Motor neuron (in vitro differentiated cells): ENCODE data around the gene MDN1. TPM values are rescaled to one million over a fixed set of nuclear protein-coding genes. Genes with fewer than 3 reads are reported as not detected.

ENCODE experiments used
- ATAC-seq, 8 experiments: fragments of 200-7000 bp; cut with Tn5 transposase; replicated peaks in 6 of 8; 2 replicates each; pipeline ENCODE4 v1.8.0; 2021; ENCODE audit warnings: mild to moderate bottlenecking in 8 of 8, moderate library complexity in 8 of 8
- H3K27ac ChIP-seq, 2 donors: fragments of 250-450 bp; sonication (Bioruptor Pico); 2 replicates each; pipeline ENCODE4 v1.9.0; 2021; ENCODE audit warnings: antibody characterized with exemption in 2 of 2, mild to moderate bottlenecking in 2 of 2, moderate library complexity in 1 of 2
- H3K4me1 ChIP-seq, 2 donors: fragments of 250-450 bp; sonication (Bioruptor Pico); replicated peaks in 1 of 2; 2 replicates each; pipeline ENCODE4 v1.6.1; 2021; ENCODE audit warnings: antibody characterized with exemption in 2 of 2, mild to moderate bottlenecking in 2 of 2, moderate library complexity in 1 of 2
- H3K4me3 ChIP-seq, 5 donors: fragments of 250-450 bp; sonication (Bioruptor Pico); 2 replicates each; pipeline ENCODE4 v1.9.0; 2021; ENCODE audit warnings: antibody characterized with exemption in 5 of 5, mild to moderate bottlenecking in 5 of 5, moderate library complexity in 4 of 5
- WGBS, 10 experiments: fragments of 450-650 bp; shearing (Covaris generic); methylation state at CpG; one replicate each; pipeline ENCODE4 v1.0.0; 2022; 5-methylcytosine and 5-hydroxymethylcytosine counted together
- in situ Hi-C, 9 experiments: fragments of 400-800 bp; cut with MboI; loops; one replicate each; pipeline ENCODE4 v1.15.0; 2021; ENCODE audit warnings: low sequenced_read_pairs in 9 of 9, low pct_unique_long_range_greater_than_20kb in 2 of 9; ENCODE audit not compliant: unreplicated experiment in 9 of 9
- total RNA-seq, 8 experiments: library from RNA; unstranded; fragments of 300-600 nt; gene quantifications; 2 replicates each; pipeline versions ENCODE4 v1.2.3 to v1.2.4, GENCODE V29; 2022

MDN1 gene
- total RNA-seq, 8 experiments from 2014 or later = 14.2 to 78.7 (median 24.6) TPM

- Histone ChIP-seq H3K27ac (no peak overlapping the region), H3K4me3 (no peak overlapping the region), H3K4me1 (no peaks in the 10 kb centered on the region)
- peak in 2 of 8 experiments; percentile 40 to 90 for ATAC-seq
- WGBS, 10 experiments = 17 to 100% (median 86%) methylated on average over 1 of the region's 1 CpG; no CpG with 5 or more reads in 5 of the 10 experiments
- in situ Hi-C loops = no loop called here
Measured at GRCh38 chr6:89703292-89703691, 116.3 kb downstream of the MDN1 start.

GRCh38 chr6:89702349-89702748, 117.2 kb downstream of the MDN1 start:
- H3K4me3 ChIP-seq = no peak overlapping the region
- no peak for ATAC-seq
- in situ Hi-C loops = no loop called here
- no peak overlapping the region for H3K27ac ChIP-seq
- 80 to 100% (median 94%) methylated on average over 1 to 3 of the region's 3 CpGs; no CpG with 5 or more reads in 1 of the 10 experiments for WGBS, 10 experiments
- no peaks in the 10 kb centered on the region for H3K4me1 ChIP-seq

GRCh38 chr6:89695667-89696066, 123.9 kb downstream of the MDN1 start:
- ATAC-seq = no peak
- in situ Hi-C loops = no loop called here
- 100% methylated on average over 1 to 3 of the region's 7 CpGs; no CpG with 5 or more reads in 5 of the 10 experiments for WGBS, 10 experiments
- Histone ChIP-seq H3K4me1 (peaks cover 0 to 2% of the 10 kb centered on the region in 2 donors), H3K27ac (no peak overlapping the region), H3K4me3 (no peak overlapping the region)

GRCh38 chr6:89694428-89694827, 125.2 kb downstream of the MDN1 start:
- no peak for ATAC-seq
- H3K4me1 ChIP-seq = peaks cover 0 to 3% of the 10 kb centered on the region in 2 donors
- H3K4me3 ChIP-seq = no peak overlapping the region
- in situ Hi-C loops = no loop called here
- H3K27ac ChIP-seq = no peak overlapping the region
- 91 to 100% (median 95%) methylated on average over 1 to 4 of the region's 4 CpGs; no CpG with 5 or more reads in 4 of the 10 experiments for WGBS, 10 experiments

DNA sequence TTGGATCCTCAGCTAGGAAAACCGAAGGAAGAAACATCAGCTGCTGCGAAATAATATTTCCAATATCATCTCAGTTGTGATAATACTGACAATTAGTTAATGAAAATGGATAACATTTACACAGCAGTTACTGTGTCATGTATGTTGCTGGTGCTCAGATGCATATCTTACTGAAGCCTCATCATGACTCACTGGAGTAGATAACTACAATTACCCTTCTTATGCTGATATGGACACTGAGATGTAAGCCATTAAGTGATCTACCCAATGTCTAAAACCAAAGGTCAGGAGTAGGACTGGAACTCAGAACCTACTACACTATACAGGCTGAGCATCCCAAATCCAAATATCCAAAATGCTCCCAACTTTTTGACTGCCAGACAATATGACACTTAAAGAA, 126.4 kb downstream of the MDN1 start:
- no peak overlapping the region for H3K4me3 ChIP-seq
- in situ Hi-C loops = no loop called here
- peaks cover 0 to 3% of the 10 kb centered on the region in 2 donors for H3K4me1 ChIP-seq
- no peak for ATAC-seq
- no peak overlapping the region for H3K27ac ChIP-seq
- 94 to 100% (median 100%) methylated on average over 1 to 2 of the region's 2 CpGs; no CpG with 5 or more reads in 4 of the 10 experiments for WGBS, 10 experiments

DNA sequence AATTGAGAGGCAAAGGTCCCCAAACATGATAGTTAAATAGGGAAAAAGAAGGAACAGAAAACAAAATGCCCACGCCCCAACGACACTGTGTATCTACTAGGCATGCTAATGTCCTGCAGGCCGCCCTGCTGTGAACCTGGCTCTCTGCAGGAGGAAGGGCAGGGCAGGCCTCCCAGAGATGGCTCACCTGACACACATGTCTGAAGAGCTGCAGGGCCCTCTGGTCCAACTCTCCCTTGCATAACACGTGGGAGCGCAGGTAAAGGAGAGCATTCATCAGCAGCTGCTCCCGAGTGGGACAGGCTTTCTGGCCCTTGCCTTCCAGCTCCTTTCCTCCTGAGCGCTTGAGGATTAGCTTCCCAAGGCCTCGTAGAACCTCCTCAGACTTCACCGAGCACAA, 127.3 kb downstream of the MDN1 start:
- Histone ChIP-seq H3K27ac (no peak overlapping the region), H3K4me3 (no peak overlapping the region), H3K4me1 (peaks cover 0 to 3% of the 10 kb centered on the region in 2 donors)
- ATAC-seq = no peak
- in situ Hi-C loops = no loop called here
- WGBS, 10 experiments = 40 to 100% (median 88%) methylated on average over 1 to 6 of the region's 9 CpGs; no CpG with 5 or more reads in 4 of the 10 experiments

- in situ Hi-C loops = no loop called here
- H3K27ac ChIP-seq = no peak overlapping the region
- no peak for ATAC-seq
- H3K4me3 ChIP-seq = no peak overlapping the region
- H3K4me1 ChIP-seq = peaks cover 0 to 3% of the 10 kb centered on the region in 2 donors
Measured at GRCh38 chr6:89690944-89691324, 128.7 kb downstream of the MDN1 start.

DNA sequence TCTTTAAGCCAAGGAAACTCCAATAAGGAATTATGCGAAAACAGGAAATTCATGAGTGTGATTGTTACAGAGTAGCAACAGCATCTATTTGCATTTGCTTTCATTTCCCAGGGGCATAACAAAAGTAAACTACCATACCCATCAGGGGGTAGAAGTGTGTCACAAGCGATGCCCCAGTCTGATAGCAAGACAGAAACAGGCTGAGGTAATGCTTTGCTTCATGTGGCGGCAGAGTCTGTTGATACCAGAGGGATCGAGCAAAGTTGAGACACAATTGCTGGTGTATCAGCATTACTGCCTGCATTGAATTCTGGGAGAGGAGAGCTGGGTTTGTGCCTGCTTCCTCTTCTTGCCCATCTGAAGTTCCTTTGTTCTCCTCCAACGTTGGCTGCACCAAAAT, 129.9 kb downstream of the MDN1 start:
- Histone ChIP-seq H3K27ac (no peak overlapping the region), H3K4me3 (no peak overlapping the region), H3K4me1 (peaks cover 0 to 3% of the 10 kb centered on the region in 2 donors)
- peak in 7 of 8 experiments; percentile 16 to 99 (median 89) for ATAC-seq
- in situ Hi-C loops = no loop called here
- 0 to 88% (median 41%) methylated on average over 1 to 4 of the region's 5 CpGs for WGBS, 10 experiments

GRCh38 chr6:89688328-89688727, 131.3 kb downstream of the MDN1 start:
- no peak for ATAC-seq
- Histone ChIP-seq H3K4me3 (no peak overlapping the region), H3K27ac (no peak overlapping the region), H3K4me1 (peaks cover 0 to 3% of the 10 kb centered on the region in 2 donors)
- 71 to 100% (median 100%) methylated on average over 1 to 2 of the region's 2 CpGs; no CpG with 5 or more reads in 4 of the 10 experiments for WGBS, 10 experiments
- in situ Hi-C loops = no loop called here

- H3K27ac ChIP-seq = no peak overlapping the region
- in situ Hi-C loops = no loop called here
- H3K4me3 ChIP-seq = no peak overlapping the region
- ATAC-seq = no peak
- H3K4me1 ChIP-seq = no peaks in the 10 kb centered on the region
- 92 to 100% (median 100%) methylated on average over 1 to 2 of the region's 2 CpGs; no CpG with 5 or more reads in 3 of the 10 experiments for WGBS, 10 experiments
Measured at GRCh38 chr6:89685311-89685710, 134.3 kb downstream of the MDN1 start.

- in situ Hi-C loops = no loop called here
- H3K4me1 ChIP-seq = no peaks in the 10 kb centered on the region
- no peak for ATAC-seq
- H3K27ac ChIP-seq = no peak overlapping the region
- WGBS, 10 experiments = 71 to 100% (median 95%) methylated on average over 1 of the region's 1 CpG; no CpG with 5 or more reads in 4 of the 10 experiments
- H3K4me3 ChIP-seq = no peak overlapping the region
Measured at GRCh38 chr6:89682991-89683390, 136.6 kb downstream of the MDN1 start.

GRCh38 chr6:89681983-89682564, 137.5 kb downstream of the MDN1 start:
- in situ Hi-C loops = no loop called here
- no peak for ATAC-seq
- Histone ChIP-seq H3K4me3 (no peak overlapping the region), H3K27ac (no peak overlapping the region), H3K4me1 (no peaks in the 10 kb centered on the region)
- 83 to 100% (median 94%) methylated on average over 1 to 10 of the region's 10 CpGs; no CpG with 5 or more reads in 4 of the 10 experiments for WGBS, 10 experiments

DNA sequence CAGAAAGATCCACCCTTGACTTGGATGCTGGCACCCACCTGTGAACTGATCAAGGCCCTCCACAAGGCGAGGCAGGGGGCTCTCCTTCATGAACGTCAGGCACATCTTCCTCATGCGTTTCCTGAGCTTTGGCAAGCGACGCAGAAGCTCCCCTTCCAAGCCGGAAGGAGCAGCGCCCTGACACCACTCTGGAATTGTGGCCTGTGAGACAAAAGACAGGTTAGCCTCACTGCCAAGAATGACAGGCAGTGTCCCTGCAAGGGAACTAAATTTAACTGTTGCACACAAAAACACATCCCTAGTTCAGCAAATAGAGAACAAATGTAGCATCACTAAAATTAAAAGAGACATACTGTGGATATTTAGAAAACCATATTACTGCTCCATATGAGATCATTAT, 139.0 kb downstream of the MDN1 start:
- Histone ChIP-seq H3K27ac (no peak overlapping the region), H3K4me1 (no peaks in the 10 kb centered on the region), H3K4me3 (no peak overlapping the region)
- ATAC-seq = no peak
- 84 to 100% (median 87%) methylated on average over 1 to 7 of the region's 7 CpGs; no CpG with 5 or more reads in 5 of the 10 experiments for WGBS, 10 experiments
- in situ Hi-C loops = no loop called here

- 67 to 100% (median 100%) methylated on average over 1 to 2 of the region's 2 CpGs; no CpG with 5 or more reads in 3 of the 10 experiments for WGBS, 10 experiments
- Histone ChIP-seq H3K4me1 (no peaks in the 10 kb centered on the region), H3K4me3 (no peak overlapping the region), H3K27ac (no peak overlapping the region)
- in situ Hi-C loops = no loop called here
- ATAC-seq = no peak
Measured at GRCh38 chr6:89680150-89680549, 139.4 kb downstream of the MDN1 start.
